ENCODE results near the gene CAMK2D.

DNA sequence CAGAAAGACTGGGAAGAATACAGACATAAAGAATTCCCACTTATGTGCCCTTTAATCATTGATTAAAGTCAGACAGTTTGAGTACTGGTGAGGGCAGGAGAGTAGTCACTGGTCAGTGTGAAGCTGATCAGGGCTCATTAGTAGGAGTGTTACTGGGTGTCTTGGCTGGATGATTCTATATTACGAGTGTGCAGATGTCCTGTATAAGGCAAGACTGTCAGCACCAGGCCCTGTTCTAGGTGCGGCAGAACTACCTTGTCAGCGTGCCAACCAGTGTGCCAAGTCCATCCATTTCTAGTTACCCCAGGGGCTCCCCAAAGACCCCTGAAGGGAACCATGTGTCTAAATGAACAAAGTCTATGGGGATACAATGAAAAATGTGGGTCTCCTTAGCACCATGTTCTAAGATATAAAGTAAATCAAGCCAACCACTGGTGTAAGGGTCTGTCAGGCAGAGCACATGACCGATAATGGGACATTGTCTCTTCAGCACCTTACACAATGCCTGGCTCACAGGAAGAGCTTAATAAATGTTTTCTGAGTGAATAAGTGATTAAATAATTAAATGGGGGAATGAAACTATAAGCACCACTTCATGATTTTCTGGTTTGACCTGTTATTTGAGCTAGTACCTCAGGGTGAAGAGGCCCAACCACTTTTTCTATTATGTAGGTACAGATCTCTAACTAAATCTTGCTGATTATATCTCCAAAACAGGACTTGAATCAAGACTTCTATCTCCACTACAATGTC is 205.0 kb downstream of the CAMK2D start:
- TF ChIP-seq, protein P1, sequence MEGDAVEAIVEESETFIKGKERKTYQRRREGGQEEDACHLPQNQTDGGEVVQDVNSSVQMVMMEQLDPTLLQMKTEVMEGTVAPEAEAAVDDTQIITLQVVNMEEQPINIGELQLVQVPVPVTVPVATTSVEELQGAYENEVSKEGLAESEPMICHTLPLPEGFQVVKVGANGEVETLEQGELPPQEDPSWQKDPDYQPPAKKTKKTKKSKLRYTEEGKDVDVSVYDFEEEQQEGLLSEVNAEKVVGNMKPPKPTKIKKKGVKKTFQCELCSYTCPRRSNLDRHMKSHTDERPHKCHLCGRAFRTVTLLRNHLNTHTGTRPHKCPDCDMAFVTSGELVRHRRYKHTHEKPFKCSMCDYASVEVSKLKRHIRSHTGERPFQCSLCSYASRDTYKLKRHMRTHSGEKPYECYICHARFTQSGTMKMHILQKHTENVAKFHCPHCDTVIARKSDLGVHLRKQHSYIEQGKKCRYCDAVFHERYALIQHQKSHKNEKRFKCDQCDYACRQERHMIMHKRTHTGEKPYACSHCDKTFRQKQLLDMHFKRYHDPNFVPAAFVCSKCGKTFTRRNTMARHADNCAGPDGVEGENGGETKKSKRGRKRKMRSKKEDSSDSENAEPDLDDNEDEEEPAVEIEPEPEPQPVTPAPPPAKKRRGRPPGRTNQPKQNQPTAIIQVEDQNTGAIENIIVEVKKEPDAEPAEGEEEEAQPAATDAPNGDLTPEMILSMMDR (IDR thresholded peaks at IDR 0.05; ENCODE audit: poor library complexity), result no peak
- no peak for TF ChIP-seq EZH2 (IDR thresholded peaks at IDR 0.05; ENCODE audit: borderline replicate concordance)
- no peak for TF ChIP-seq EZH2phosphoT487 (IDR thresholded peaks at IDR 0.05; ENCODE audit: low read depth, severe bottlenecking, unreplicated experiment)

Data from hepatocyte (in vitro differentiated cells).